H1 (cell line): Measurements from ENCODE around the gene SLC35E1. TPM values are rescaled to one million over a fixed set of nuclear protein-coding genes. Genes with fewer than 3 reads are reported as not detected.

Experiments
- CTCF ChIA-PET: fragments of 300-600 bp; sonication (Branson Sonifier 250); formaldehyde crosslinking; loops from one replicate; lab custom pipeline; 2021; ENCODE audit not compliant: partially characterized antibody; lab: Charles Lee
- POLR2A ChIA-PET: fragments of 300-600 bp; sonication (Branson Sonifier 250); formaldehyde crosslinking; loops from one replicate; lab custom pipeline; 2021; ENCODE audit warnings: inconsistent platforms; ENCODE audit not compliant: partially characterized antibody; lab: Charles Lee
- DNase-seq, 2 experiments: peaks; one replicate each; pipeline versions ENCODE4 v3.0.0 to v3.0.0-alpha.2; 2010 to 2022; ENCODE audit warnings: low spot score in 2 of 2, low read depth in 1 of 2, mixed read lengths in 1 of 2
- FAIRE-seq: peaks from 2 replicates; lab custom pipeline; 2011; peaks lifted over from hg19 to GRCh38; lab: Jason Lieb, UNC
- H2AFZ ChIP-seq: 2 replicates; pipeline ENCODE4 v1.8.1; 2012; ENCODE audit warnings: low read length, inconsistent platforms
- H2AK5ac ChIP-seq: 2 replicates; pipeline ENCODE4 v1.6.1; 2013; ENCODE audit warnings: low read depth, low read length
- H2BK120ac ChIP-seq: replicated peaks from 2 replicates; pipeline ENCODE3; 2013; ENCODE audit warnings: low read depth, low read length, inconsistent platforms
- H2BK12ac ChIP-seq: 2 replicates; pipeline ENCODE4 v1.6.1; 2013; ENCODE audit warnings: low read depth, low read length
- H2BK15ac ChIP-seq: 2 replicates; pipeline ENCODE4 v1.6.1; 2013; ENCODE audit warnings: low read length
- H2BK20ac ChIP-seq: 2 replicates; pipeline ENCODE4 v1.6.1; 2013; ENCODE audit warnings: low read length
- H2BK5ac ChIP-seq: 2 replicates; pipeline ENCODE4 v1.6.1; 2013; ENCODE audit warnings: low read depth, low read length
- H3K14ac ChIP-seq: 2 replicates; pipeline ENCODE4 v1.6.1; 2013; ENCODE audit warnings: inconsistent platforms; ENCODE audit not compliant: insufficient read length
- H3K18ac ChIP-seq: 2 replicates; pipeline ENCODE4 v1.6.1; 2013; ENCODE audit warnings: low read length; ENCODE audit errors: extremely low read depth
- H3K23ac ChIP-seq: 2 replicates; pipeline ENCODE4 v1.6.1; 2013; ENCODE audit warnings: inconsistent platforms; ENCODE audit not compliant: insufficient read length
- H3K23me2 ChIP-seq: 2 replicates; pipeline ENCODE4 v1.6.1; 2013; ENCODE audit warnings: low read depth, low read length
- H3K27ac ChIP-seq: 2 replicates; pipeline ENCODE4 v1.6.1; 2011; ENCODE audit warnings: low read depth, low read length, inconsistent platforms
- H3K27me3 ChIP-seq, 4 experiments: replicated peaks in 1 of 4; 1 replicate in 1 of 4; 2 replicates in 3 of 4; pipeline versions ENCODE4 v1.6.1 to v1.8.1; 2011 to 2013; ENCODE audit warnings: low read length in 3 of 4, mild to moderate bottlenecking in 3 of 4, inconsistent platforms in 2 of 4, mixed read lengths in 2 of 4, moderate library complexity in 1 of 4; ENCODE audit not compliant: control insufficient read depth in 3 of 4, insufficient read depth in 3 of 4; ENCODE audit errors: extremely low read depth in 1 of 4
- H3K36me3 ChIP-seq, 4 experiments: 2 replicates each; pipeline versions ENCODE4 v1.6.1 to v1.8.1; 2011 to 2013; ENCODE audit warnings: mild to moderate bottlenecking in 4 of 4, low read length in 3 of 4, moderate library complexity in 2 of 4, control low read depth in 1 of 4, inconsistent platforms in 1 of 4; ENCODE audit not compliant: insufficient read depth in 4 of 4, control insufficient read depth in 2 of 4
- H3K4ac ChIP-seq: replicated peaks from 2 replicates; pipeline ENCODE3; 2013; ENCODE audit warnings: low read length, low read depth, mixed read lengths, inconsistent platforms; ENCODE audit not compliant: insufficient read length
- H3K4me1 ChIP-seq, 4 experiments: replicated peaks in 1 of 4; 1 replicate in 1 of 4; 2 replicates in 3 of 4; pipeline versions ENCODE4 v1.6.1 to v1.8.1; 2011 to 2013; ENCODE audit warnings: low read length in 3 of 4, inconsistent platforms in 2 of 4, mixed read lengths in 1 of 4; ENCODE audit not compliant: insufficient read depth in 4 of 4, control insufficient read depth in 3 of 4
- H3K4me2 ChIP-seq, 2 experiments: 2 replicates each; pipeline versions ENCODE4 v1.6.1 to v1.8.1; 2011 to 2013; ENCODE audit warnings: low read depth in 2 of 2, low read length in 2 of 2, control low read depth in 1 of 2, inconsistent platforms in 1 of 2, mild to moderate bottlenecking in 1 of 2; ENCODE audit not compliant: insufficient read depth in 1 of 2
- H3K4me3 ChIP-seq, 4 experiments: fragments of 200-600, 300-600 bp in 1 of 4; sonication (generic), shearing (Covaris generic), sonication (Bioruptor Twin) in 1 of 4; 2 replicates each; pipeline versions ENCODE4 v1.5.1 to v1.8.1; 2011 to 2016; ENCODE audit warnings: low read length in 4 of 4, low read depth in 3 of 4, control low read depth in 2 of 4, inconsistent platforms in 2 of 4, mild to moderate bottlenecking in 2 of 4, mixed read lengths in 1 of 4, moderate library complexity in 1 of 4; ENCODE audit not compliant: insufficient read depth in 2 of 4; ENCODE audit errors: extremely low read depth in 1 of 4
- H3K56ac ChIP-seq: replicated peaks from 2 replicates; pipeline ENCODE3; 2013; ENCODE audit warnings: low read depth, mild to moderate bottlenecking, mixed read lengths, low read length, inconsistent platforms; ENCODE audit not compliant: insufficient read length
- H3K79me1 ChIP-seq: 2 replicates; pipeline ENCODE4 v1.6.1; 2013; ENCODE audit warnings: low read depth, low read length, control low read depth
- H3K79me2 ChIP-seq, 2 experiments: 2 replicates each; pipeline versions ENCODE4 v1.6.1 to v1.8.1; 2012 to 2013; ENCODE audit warnings: low read length in 2 of 2, mild to moderate bottlenecking in 2 of 2, inconsistent platforms in 1 of 2; ENCODE audit not compliant: insufficient read depth in 2 of 2, control insufficient read depth in 1 of 2
- H3K9ac ChIP-seq, 4 experiments: replicated peaks in 1 of 4; 1 replicate in 1 of 4; 2 replicates in 3 of 4; pipeline versions ENCODE4 v1.6.1 to v1.8.1; 2011 to 2013; ENCODE audit warnings: low read depth in 3 of 4, low read length in 3 of 4, control low read depth in 2 of 4, mild to moderate bottlenecking in 2 of 4, moderate library complexity in 2 of 4, inconsistent platforms in 1 of 4; ENCODE audit errors: extremely low read depth in 1 of 4
- H3K9me3 ChIP-seq, 2 experiments: 2 replicates each; pipeline versions ENCODE4 v1.6.1 to v1.8.1; 2012 to 2013; ENCODE audit warnings: mild to moderate bottlenecking in 2 of 2, moderate library complexity in 2 of 2, control low read depth in 1 of 2, inconsistent platforms in 1 of 2, low read depth in 1 of 2, low read length in 1 of 2, mixed read lengths in 1 of 2; ENCODE audit not compliant: insufficient read depth in 2 of 2
- H4K20me1 ChIP-seq, 2 experiments: replicated peaks in 1 of 2; 2 replicates each; pipeline versions ENCODE3 to v1.8.1; 2011 to 2013; ENCODE audit warnings: inconsistent platforms in 2 of 2, low read length in 2 of 2, mild to moderate bottlenecking in 1 of 2; ENCODE audit not compliant: insufficient read depth in 2 of 2, control insufficient read depth in 1 of 2
- H4K5ac ChIP-seq: 2 replicates; pipeline ENCODE4 v1.6.1; 2013; ENCODE audit warnings: low read length, low read depth, mixed read lengths, inconsistent platforms; ENCODE audit not compliant: insufficient read length
- H4K8ac ChIP-seq: 2 replicates; pipeline ENCODE4 v1.8.0; 2013; ENCODE audit warnings: mild to moderate bottlenecking, moderate library complexity, low read length, inconsistent platforms; ENCODE audit not compliant: insufficient read depth; ENCODE audit errors: extremely low read depth
- H4K91ac ChIP-seq: replicated peaks from 2 replicates; pipeline ENCODE3; 2013; ENCODE audit warnings: low read length, mixed read lengths, inconsistent platforms; ENCODE audit not compliant: insufficient read length
- HDAC6 ChIP-seq: IDR thresholded peaks from one replicate; pipeline ENCODE4 v1.7.1; 2012; ENCODE audit warnings: low read depth, mild to moderate bottlenecking, inconsistent platforms, low read length, moderate library complexity
- JUN ChIP-seq: IDR thresholded peaks from 2 replicates; pipeline ENCODE4 v1.6.1; 2011; ENCODE audit warnings: low read depth, mild to moderate bottlenecking, improper control_type of control experiment, low read length
- KDM4A ChIP-seq: IDR thresholded peaks from one replicate; pipeline ENCODE4 v1.7.1; 2012; ENCODE audit warnings: low read depth, mild to moderate bottlenecking, moderate library complexity, low read length, inconsistent platforms; ENCODE audit not compliant: severe bottlenecking
- POLR2AphosphoS5 ChIP-seq: IDR thresholded peaks from 2 replicates; pipeline ENCODE4 v1.6.1; 2011; ENCODE audit warnings: low read depth, low read length
- POU5F1 ChIP-seq: IDR thresholded peaks from 2 replicates; pipeline ENCODE4 v1.6.1; 2011; ENCODE audit warnings: low read depth, mild to moderate bottlenecking, low read length, moderate library complexity
- SP2 ChIP-seq: IDR thresholded peaks from 2 replicates; pipeline ENCODE4 v1.6.1; 2012; ENCODE audit warnings: mild to moderate bottlenecking, low read length, inconsistent platforms
- WGBS, 2 experiments: shearing (Covaris generic) in 1 of 2; methylation state at CpG; one replicate each; pipeline versions ENCODE4 v1.1.6 to v1.1.7; 2013 to 2015; ENCODE audit warnings: low lambda C conversion rate in 2 of 2, mixed read lengths in 2 of 2, inconsistent platforms in 1 of 2, low coverage in 1 of 2, missing lambda C conversion rate in 1 of 2; ENCODE audit not compliant: insufficient replicate concordance in 2 of 2, insufficient coverage in 1 of 2, insufficient read length in 1 of 2; ENCODE audit errors: extremely low coverage in 1 of 2, missing lambda C conversion rate in 1 of 2; 5-methylcytosine and 5-hydroxymethylcytosine counted together
- polyA plus RNA-seq, 7 experiments: library from polyadenylated mRNA; depleted of rRNA in 3 of 7; stranded (reverse) in 5 of 7; unstranded in 2 of 7; fragments of >200 nt in 5 of 7; fragments of 200-250 nt in 2 of 7; gene quantifications; 1 replicate in 5 of 7; 2 replicates in 1 of 7; 4 replicates in 1 of 7; pipeline versions ENCODE4 v1.2.1 to v1.2.3, GENCODE V29; 2011 to 2013; ENCODE audit warnings: missing spikeins in 2 of 7, mixed read lengths in 2 of 7
- total RNA-seq: library from RNA; stranded (reverse); fragmentation: NEBNext Ultra II Directional; extraction: Animal tissue kit (Norgen Biotek cat#: 25700); gene quantifications from 2 replicates; pipeline ENCODE4 v1.2.1, GENCODE V29; 2021
- TF ChIP-seq, protein P1 (sequence below): IDR thresholded peaks from 2 replicates; pipeline ENCODE4 v1.6.1; 2012; ENCODE audit warnings: low read length, inconsistent platforms

The SLC35E1 gene
- total and polyA plus RNA-seq, 2 of the 8 experiments (the other 6 are each of a cell fraction or from before 2014, with no cell fraction given): 26.0 to 31.9 TPM

GRCh38 chr19:16620584-16620983 lies 48.4 kb upstream of the SLC35E1 start:
- H3K27me3 ChIP-seq: no peaks in the 10 kb centered on the region
- H3K4me2 ChIP-seq: no peak overlapping the region
- peaks cover 0 to 5% (median 0%) of the 10 kb centered on the region in 4 experiments; a peak in 5 of 8 replicates for H3K36me3 ChIP-seq
- H2BK20ac ChIP-seq: no peak overlapping the region
- no peak overlapping the region for H2AK5ac ChIP-seq
- H3K9me3 ChIP-seq: no peaks in the 10 kb centered on the region
- no peak overlapping the region for H3K23ac ChIP-seq
- H3K4me1 ChIP-seq: peaks cover 0 to 10% (median 2%) of the 10 kb centered on the region in 4 experiments; a peak in 4 of 7 replicates
- H3K4me3 ChIP-seq: no peak overlapping the region
- H3K56ac ChIP-seq: no peak overlapping the region
- H2BK120ac ChIP-seq: no peak overlapping the region
- H4K5ac ChIP-seq: no peak overlapping the region
- H2BK5ac ChIP-seq: no peak overlapping the region
- WGBS, 2 experiments: 85% methylated on average over 3 of the region's 3 CpGs; no CpG with 5 or more reads in 1 of the 2 experiments
- no peak overlapping the region for H3K14ac ChIP-seq
- no peak overlapping the region for H3K4ac ChIP-seq
- peaks cover 33 to 100% of the 10 kb centered on the region in 2 experiments for H3K79me2 ChIP-seq
- H2BK12ac ChIP-seq: no peak overlapping the region
- no peak for DNase-seq
- no peak for TF ChIP-seq POU5F1
- TF ChIP-seq KDM4A: no peak
- no peak for TF ChIP-seq SP2
- TF ChIP-seq JUN: no peak
- no peak for TF ChIP-seq POLR2AphosphoS5
- TF ChIP-seq, protein P1, sequence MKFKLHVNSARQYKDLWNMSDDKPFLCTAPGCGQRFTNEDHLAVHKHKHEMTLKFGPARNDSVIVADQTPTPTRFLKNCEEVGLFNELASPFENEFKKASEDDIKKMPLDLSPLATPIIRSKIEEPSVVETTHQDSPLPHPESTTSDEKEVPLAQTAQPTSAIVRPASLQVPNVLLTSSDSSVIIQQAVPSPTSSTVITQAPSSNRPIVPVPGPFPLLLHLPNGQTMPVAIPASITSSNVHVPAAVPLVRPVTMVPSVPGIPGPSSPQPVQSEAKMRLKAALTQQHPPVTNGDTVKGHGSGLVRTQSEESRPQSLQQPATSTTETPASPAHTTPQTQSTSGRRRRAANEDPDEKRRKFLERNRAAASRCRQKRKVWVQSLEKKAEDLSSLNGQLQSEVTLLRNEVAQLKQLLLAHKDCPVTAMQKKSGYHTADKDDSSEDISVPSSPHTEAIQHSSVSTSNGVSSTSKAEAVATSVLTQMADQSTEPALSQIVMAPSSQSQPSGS: no peak
- no peak for TF ChIP-seq HDAC6
- no peak overlapping the region for H3K27ac ChIP-seq
- H4K91ac ChIP-seq: no peak overlapping the region
- no peak overlapping the region for H2AFZ ChIP-seq
- peaks cover 40 to 71% of the 10 kb centered on the region in 2 experiments for H4K20me1 ChIP-seq
- no peak overlapping the region for H3K18ac ChIP-seq
- FAIRE-seq: no peak
- peaks cover 67% of the 10 kb centered on the region for H3K79me1 ChIP-seq
- no peaks in the 10 kb centered on the region for H3K23me2 ChIP-seq
- H4K8ac ChIP-seq: no peak overlapping the region
- CTCF ChIA-PET: no interaction called here
- no peak overlapping the region; a peak in 1 of 7 replicates for H3K9ac ChIP-seq
- no peak overlapping the region for H2BK15ac ChIP-seq
- POLR2A ChIA-PET: interaction anchor here (1.3 kb wide), 1 partner anchor 36 kb away, joined by 3 read pairs; no protein-coding TSS in a partner anchor
